ENCODE measurements around the gene TAX1BP1. TPM values are rescaled to one million over a fixed set of nuclear protein-coding genes. Genes with fewer than 3 reads are reported as not detected.

The TAX1BP1 gene
- total RNA-seq, 1 experiment from 2014 or later: 69.9 TPM

DNA sequence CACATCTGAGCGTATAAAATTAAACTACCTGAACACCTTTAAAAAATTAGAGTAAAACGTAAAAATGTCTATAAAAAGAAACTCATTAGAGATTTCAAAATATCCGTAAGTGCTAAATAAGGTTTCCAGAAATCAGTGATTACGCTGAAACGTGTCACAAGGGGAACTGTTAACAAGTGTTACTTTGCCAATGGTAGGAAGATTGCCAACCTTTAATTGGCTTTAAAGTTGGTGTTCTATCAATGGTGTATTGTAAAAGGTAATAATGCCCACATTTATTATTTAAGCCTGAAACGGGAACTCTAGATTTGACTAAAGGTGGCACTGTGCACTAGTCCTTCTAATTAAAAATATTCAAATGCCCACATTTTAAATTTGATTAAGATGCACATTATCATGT is 39.5 kb upstream of the TAX1BP1 start:
- ChIA-PET CTCF (interaction anchor here (1.4 kb wide), 1 partner anchor 393 kb away, joined by 3 read pairs; no protein-coding TSS in a partner anchor), POLR2A (no interaction called here)
- Mint-ChIP-seq H3K36me3 (no peaks in the 10 kb centered on the region), H3K27me3 (ENCODE audit: low read depth) (no peaks in the 10 kb centered on the region), H3K4me1 (no peaks in the 10 kb centered on the region), H3K4me3 (no peak overlapping the region), H3K27ac (no peak overlapping the region), H3K9me3 (no peaks in the 10 kb centered on the region)
- no peak for ATAC-seq
- no peak for TF ChIP-seq MXD4 (CRISPR knock-in tag; IDR thresholded peaks at IDR 0.05; ENCODE audit: borderline replicate concordance)
- no peak for TF ChIP-seq HMGA2 (CRISPR knock-in tag; IDR thresholded peaks at IDR 0.05)
- TF ChIP-seq, protein P1, sequence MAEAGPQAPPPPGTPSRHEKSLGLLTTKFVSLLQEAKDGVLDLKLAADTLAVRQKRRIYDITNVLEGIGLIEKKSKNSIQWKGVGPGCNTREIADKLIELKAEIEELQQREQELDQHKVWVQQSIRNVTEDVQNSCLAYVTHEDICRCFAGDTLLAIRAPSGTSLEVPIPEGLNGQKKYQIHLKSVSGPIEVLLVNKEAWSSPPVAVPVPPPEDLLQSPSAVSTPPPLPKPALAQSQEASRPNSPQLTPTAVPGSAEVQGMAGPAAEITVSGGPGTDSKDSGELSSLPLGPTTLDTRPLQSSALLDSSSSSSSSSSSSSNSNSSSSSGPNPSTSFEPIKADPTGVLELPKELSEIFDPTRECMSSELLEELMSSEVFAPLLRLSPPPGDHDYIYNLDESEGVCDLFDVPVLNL (CRISPR knock-in tag; IDR thresholded peaks at IDR 0.05; ENCODE audit: borderline replicate concordance, low read depth): no peak
- TF ChIP-seq ZNF219 (CRISPR knock-in tag; IDR thresholded peaks at IDR 0.05; ENCODE audit: borderline replicate concordance): no peak
- TF ChIP-seq, protein P2, sequence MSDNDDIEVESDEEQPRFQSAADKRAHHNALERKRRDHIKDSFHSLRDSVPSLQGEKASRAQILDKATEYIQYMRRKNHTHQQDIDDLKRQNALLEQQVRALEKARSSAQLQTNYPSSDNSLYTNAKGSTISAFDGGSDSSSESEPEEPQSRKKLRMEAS (CRISPR knock-in tag; IDR thresholded peaks at IDR 0.05): no peak
- no peak for TF ChIP-seq ZNF138 (CRISPR knock-in tag; conservative IDR thresholded peaks at IDR 0.05)
- TF ChIP-seq, protein P3, sequence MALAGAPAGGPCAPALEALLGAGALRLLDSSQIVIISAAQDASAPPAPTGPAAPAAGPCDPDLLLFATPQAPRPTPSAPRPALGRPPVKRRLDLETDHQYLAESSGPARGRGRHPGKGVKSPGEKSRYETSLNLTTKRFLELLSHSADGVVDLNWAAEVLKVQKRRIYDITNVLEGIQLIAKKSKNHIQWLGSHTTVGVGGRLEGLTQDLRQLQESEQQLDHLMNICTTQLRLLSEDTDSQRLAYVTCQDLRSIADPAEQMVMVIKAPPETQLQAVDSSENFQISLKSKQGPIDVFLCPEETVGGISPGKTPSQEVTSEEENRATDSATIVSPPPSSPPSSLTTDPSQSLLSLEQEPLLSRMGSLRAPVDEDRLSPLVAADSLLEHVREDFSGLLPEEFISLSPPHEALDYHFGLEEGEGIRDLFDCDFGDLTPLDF (CRISPR knock-in tag; IDR thresholded peaks at IDR 0.05): no peak
- no peak for TF ChIP-seq RORB (CRISPR knock-in tag; IDR thresholded peaks at IDR 0.05)
- TF ChIP-seq, protein P4, sequence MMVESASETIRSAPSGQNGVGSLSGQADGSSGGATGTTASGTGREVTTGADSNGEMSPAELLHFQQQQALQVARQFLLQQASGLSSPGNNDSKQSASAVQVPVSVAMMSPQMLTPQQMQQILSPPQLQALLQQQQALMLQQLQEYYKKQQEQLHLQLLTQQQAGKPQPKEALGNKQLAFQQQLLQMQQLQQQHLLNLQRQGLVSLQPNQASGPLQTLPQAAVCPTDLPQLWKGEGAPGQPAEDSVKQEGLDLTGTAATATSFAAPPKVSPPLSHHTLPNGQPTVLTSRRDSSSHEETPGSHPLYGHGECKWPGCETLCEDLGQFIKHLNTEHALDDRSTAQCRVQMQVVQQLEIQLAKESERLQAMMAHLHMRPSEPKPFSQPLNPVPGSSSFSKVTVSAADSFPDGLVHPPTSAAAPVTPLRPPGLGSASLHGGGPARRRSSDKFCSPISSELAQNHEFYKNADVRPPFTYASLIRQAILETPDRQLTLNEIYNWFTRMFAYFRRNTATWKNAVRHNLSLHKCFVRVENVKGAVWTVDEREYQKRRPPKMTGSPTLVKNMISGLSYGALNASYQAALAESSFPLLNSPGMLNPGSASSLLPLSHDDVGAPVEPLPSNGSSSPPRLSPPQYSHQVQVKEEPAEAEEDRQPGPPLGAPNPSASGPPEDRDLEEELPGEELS (CRISPR knock-in tag; IDR thresholded peaks at IDR 0.05): no peak
- TF ChIP-seq, protein P5, sequence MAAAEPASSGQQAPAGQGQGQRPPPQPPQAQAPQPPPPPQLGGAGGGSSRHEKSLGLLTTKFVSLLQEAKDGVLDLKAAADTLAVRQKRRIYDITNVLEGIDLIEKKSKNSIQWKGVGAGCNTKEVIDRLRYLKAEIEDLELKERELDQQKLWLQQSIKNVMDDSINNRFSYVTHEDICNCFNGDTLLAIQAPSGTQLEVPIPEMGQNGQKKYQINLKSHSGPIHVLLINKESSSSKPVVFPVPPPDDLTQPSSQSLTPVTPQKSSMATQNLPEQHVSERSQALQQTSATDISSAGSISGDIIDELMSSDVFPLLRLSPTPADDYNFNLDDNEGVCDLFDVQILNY (CRISPR knock-in tag; IDR thresholded peaks at IDR 0.05): no peak
- TF ChIP-seq TEAD1 (CRISPR knock-in tag; IDR thresholded peaks at IDR 0.05): no peak
- TF ChIP-seq FOXK1 (CRISPR knock-in tag; IDR thresholded peaks at IDR 0.05): no peak
- TF ChIP-seq, protein P6, sequence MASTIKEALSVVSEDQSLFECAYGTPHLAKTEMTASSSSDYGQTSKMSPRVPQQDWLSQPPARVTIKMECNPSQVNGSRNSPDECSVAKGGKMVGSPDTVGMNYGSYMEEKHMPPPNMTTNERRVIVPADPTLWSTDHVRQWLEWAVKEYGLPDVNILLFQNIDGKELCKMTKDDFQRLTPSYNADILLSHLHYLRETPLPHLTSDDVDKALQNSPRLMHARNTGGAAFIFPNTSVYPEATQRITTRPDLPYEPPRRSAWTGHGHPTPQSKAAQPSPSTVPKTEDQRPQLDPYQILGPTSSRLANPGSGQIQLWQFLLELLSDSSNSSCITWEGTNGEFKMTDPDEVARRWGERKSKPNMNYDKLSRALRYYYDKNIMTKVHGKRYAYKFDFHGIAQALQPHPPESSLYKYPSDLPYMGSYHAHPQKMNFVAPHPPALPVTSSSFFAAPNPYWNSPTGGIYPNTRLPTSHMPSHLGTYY (CRISPR knock-in tag; IDR thresholded peaks at IDR 0.05): no peak
- TF ChIP-seq, protein P7, sequence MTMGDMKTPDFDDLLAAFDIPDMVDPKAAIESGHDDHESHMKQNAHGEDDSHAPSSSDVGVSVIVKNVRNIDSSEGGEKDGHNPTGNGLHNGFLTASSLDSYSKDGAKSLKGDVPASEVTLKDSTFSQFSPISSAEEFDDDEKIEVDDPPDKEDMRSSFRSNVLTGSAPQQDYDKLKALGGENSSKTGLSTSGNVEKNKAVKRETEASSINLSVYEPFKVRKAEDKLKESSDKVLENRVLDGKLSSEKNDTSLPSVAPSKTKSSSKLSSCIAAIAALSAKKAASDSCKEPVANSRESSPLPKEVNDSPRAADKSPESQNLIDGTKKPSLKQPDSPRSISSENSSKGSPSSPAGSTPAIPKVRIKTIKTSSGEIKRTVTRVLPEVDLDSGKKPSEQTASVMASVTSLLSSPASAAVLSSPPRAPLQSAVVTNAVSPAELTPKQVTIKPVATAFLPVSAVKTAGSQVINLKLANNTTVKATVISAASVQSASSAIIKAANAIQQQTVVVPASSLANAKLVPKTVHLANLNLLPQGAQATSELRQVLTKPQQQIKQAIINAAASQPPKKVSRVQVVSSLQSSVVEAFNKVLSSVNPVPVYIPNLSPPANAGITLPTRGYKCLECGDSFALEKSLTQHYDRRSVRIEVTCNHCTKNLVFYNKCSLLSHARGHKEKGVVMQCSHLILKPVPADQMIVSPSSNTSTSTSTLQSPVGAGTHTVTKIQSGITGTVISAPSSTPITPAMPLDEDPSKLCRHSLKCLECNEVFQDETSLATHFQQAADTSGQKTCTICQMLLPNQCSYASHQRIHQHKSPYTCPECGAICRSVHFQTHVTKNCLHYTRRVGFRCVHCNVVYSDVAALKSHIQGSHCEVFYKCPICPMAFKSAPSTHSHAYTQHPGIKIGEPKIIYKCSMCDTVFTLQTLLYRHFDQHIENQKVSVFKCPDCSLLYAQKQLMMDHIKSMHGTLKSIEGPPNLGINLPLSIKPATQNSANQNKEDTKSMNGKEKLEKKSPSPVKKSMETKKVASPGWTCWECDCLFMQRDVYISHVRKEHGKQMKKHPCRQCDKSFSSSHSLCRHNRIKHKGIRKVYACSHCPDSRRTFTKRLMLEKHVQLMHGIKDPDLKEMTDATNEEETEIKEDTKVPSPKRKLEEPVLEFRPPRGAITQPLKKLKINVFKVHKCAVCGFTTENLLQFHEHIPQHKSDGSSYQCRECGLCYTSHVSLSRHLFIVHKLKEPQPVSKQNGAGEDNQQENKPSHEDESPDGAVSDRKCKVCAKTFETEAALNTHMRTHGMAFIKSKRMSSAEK (CRISPR knock-in tag; IDR thresholded peaks at IDR 0.05; ENCODE audit: borderline replicate concordance): no peak
- TF ChIP-seq, protein P8, sequence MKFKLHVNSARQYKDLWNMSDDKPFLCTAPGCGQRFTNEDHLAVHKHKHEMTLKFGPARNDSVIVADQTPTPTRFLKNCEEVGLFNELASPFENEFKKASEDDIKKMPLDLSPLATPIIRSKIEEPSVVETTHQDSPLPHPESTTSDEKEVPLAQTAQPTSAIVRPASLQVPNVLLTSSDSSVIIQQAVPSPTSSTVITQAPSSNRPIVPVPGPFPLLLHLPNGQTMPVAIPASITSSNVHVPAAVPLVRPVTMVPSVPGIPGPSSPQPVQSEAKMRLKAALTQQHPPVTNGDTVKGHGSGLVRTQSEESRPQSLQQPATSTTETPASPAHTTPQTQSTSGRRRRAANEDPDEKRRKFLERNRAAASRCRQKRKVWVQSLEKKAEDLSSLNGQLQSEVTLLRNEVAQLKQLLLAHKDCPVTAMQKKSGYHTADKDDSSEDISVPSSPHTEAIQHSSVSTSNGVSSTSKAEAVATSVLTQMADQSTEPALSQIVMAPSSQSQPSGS (CRISPR knock-in tag; IDR thresholded peaks at IDR 0.05; ENCODE audit: borderline replicate concordance, low read depth): no peak
- no peak for TF ChIP-seq EMX1 (CRISPR knock-in tag; IDR thresholded peaks at IDR 0.05)
- TF ChIP-seq ATF1 (CRISPR knock-in tag; IDR thresholded peaks at IDR 0.05): no peak
- DNase-seq (ENCODE audit: low spot score): no peak
